Chondrocyte (in vitro differentiated cells): Measurements from ENCODE around the gene HPN. TPM values are rescaled to one million over a fixed set of nuclear protein-coding genes. Genes with fewer than 3 reads are reported as not detected.

Experiments used
- DNase-seq: peaks from one replicate; pipeline ENCODE4 v3.0.0; 2021; ENCODE audit warnings: mixed read lengths, low spot score
- H3K27ac Mint-ChIP-seq: one replicate; pipeline ENCODE4 v1.8.0; 2021; ENCODE audit warnings: mild to moderate bottlenecking, moderate library complexity, mixed read lengths; ENCODE audit not compliant: unreplicated experiment
- H3K27me3 Mint-ChIP-seq: 2 replicates; pipeline ENCODE4 v1.8.0; 2021; ENCODE audit warnings: low read depth, mixed read lengths
- H3K36me3 Mint-ChIP-seq: 2 replicates; pipeline ENCODE4 v1.8.0; 2021; ENCODE audit warnings: low read depth, mixed read lengths
- H3K4me1 Mint-ChIP-seq: 2 replicates; pipeline ENCODE4 v1.8.0; 2021; ENCODE audit warnings: low read depth, mild to moderate bottlenecking, mixed read lengths
- H3K4me3 Mint-ChIP-seq: one replicate; pipeline ENCODE4 v1.8.0; 2021; ENCODE audit warnings: mild to moderate bottlenecking, moderate library complexity, mixed read lengths; ENCODE audit not compliant: unreplicated experiment
- H3K9me3 Mint-ChIP-seq: 2 replicates; pipeline ENCODE4 v1.8.0; 2021; ENCODE audit warnings: low read depth, mixed read lengths
- total RNA-seq: library from RNA; stranded (reverse); gene quantifications from 3 replicates; pipeline ENCODE4 v1.2.1, GENCODE V29; 2021
- TF ChIP-seq, protein P1 (sequence below): fragments of 200-600 bp; sonication (generic); IDR thresholded peaks from 2 replicates; pipeline ENCODE4 v1.5.0; 2021; ENCODE audit warnings: antibody characterized with exemption, mild to moderate bottlenecking, moderate library complexity

HPN gene
- total RNA-seq, 1 donor from 2014 or later = not detected

DNA sequence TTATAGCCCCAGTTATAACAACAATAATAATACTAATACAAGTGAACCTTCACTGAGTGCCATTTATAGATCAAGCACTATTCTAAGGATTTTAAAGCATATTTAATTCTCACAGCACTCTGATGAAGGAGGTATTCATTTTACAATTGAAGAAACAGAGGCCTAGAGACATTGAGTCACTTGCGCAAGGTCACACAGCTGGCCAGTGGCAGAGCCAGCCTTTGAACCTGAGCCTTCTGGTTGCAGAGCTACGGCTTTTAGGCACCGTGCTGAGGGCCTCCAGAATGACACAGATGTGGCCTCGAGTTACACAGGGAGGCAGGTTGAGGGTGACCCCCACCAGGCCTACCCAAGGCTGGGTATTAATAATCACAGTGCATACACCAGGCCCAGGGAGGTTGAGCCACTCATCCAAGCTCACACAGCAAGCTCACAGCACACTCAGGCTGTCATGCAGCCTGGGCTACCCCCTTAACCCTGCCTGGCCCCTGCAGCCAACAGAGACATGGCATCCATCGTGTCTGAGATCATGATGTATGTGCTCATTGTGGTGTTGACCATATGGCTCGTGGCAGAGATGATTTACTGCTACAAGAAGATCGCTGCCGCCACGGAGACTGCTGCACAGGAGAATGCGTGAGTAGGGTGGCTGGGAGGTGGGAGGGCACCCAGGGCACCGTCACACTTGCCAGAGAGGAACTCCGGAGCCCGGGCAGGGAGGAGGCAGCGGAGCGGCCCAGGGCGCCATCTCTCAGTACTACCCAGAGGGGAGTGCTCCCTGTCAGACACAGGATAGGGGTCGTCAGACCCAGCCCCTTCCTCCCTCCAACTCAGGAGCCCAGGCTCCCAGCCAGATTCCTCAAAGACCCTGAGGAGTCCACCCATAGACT lies 2.7 kb upstream of the HPN start:
- Mint-ChIP-seq H3K4me1 (peaks cover 9% of the 10 kb centered on the region), H3K36me3 (peaks cover 1% of the 10 kb centered on the region), H3K27ac (no peak overlapping the region), H3K9me3 (no peaks in the 10 kb centered on the region), H3K4me3 (no peak overlapping the region), H3K27me3 (no peaks in the 10 kb centered on the region)
- no peak for DNase-seq
- TF ChIP-seq, protein P1, sequence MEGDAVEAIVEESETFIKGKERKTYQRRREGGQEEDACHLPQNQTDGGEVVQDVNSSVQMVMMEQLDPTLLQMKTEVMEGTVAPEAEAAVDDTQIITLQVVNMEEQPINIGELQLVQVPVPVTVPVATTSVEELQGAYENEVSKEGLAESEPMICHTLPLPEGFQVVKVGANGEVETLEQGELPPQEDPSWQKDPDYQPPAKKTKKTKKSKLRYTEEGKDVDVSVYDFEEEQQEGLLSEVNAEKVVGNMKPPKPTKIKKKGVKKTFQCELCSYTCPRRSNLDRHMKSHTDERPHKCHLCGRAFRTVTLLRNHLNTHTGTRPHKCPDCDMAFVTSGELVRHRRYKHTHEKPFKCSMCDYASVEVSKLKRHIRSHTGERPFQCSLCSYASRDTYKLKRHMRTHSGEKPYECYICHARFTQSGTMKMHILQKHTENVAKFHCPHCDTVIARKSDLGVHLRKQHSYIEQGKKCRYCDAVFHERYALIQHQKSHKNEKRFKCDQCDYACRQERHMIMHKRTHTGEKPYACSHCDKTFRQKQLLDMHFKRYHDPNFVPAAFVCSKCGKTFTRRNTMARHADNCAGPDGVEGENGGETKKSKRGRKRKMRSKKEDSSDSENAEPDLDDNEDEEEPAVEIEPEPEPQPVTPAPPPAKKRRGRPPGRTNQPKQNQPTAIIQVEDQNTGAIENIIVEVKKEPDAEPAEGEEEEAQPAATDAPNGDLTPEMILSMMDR = no peak

DNA sequence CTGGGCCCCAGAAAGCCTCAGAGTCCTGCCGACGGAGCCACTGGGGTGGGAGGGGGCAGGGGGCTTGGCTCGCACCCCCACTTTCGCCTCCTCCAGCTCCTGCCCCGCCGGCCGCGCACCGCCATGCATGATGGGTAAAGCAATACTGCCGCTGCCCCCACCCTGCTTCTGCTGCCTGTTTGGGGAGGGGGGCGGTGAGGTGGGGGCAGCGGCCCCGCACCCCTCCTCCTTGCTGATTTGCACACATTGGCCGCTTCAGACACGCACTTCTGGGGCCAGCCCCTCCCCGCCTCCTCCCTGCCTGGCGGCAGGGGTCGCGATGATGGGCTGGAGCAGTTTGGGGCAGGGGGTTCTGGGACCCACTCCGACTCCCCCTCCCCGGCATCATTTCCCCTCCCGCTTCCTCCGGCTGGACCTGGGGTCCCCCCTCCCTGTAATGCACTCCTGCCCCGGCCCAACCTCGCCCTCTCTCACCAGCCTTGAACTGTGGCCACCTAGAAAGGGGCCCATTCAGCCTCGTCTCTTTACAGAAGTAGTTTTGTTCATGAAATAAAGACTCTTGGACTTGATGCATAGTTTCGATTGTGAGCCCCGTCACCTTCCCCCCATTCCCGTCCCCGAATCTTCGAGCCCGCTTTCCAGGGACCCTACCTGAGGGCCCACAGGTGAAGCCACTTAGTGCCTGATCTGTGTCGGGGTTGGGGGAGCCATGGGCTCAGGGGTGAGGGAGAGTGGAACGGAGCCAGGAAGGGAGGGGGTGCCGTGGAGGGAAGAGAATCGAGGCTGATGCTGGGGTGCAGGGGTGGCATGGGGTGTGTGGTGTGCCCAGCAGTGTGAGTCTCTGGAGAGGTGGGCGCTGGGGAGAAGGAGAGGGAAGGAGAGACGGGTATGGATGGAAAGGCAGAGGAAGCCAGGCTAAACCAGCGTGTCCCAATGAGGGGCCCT lies 1.4 kb upstream of the HPN start:
- no peaks in the 10 kb centered on the region for H3K9me3 Mint-ChIP-seq
- peaks cover 9% of the 10 kb centered on the region for H3K4me1 Mint-ChIP-seq
- TF ChIP-seq, protein P1 = no peak
- H3K27me3 Mint-ChIP-seq = no peaks in the 10 kb centered on the region
- H3K27ac Mint-ChIP-seq = no peak overlapping the region
- no peaks in the 10 kb centered on the region for H3K36me3 Mint-ChIP-seq
- H3K4me3 Mint-ChIP-seq = no peak overlapping the region
- DNase-seq = no peak

DNA sequence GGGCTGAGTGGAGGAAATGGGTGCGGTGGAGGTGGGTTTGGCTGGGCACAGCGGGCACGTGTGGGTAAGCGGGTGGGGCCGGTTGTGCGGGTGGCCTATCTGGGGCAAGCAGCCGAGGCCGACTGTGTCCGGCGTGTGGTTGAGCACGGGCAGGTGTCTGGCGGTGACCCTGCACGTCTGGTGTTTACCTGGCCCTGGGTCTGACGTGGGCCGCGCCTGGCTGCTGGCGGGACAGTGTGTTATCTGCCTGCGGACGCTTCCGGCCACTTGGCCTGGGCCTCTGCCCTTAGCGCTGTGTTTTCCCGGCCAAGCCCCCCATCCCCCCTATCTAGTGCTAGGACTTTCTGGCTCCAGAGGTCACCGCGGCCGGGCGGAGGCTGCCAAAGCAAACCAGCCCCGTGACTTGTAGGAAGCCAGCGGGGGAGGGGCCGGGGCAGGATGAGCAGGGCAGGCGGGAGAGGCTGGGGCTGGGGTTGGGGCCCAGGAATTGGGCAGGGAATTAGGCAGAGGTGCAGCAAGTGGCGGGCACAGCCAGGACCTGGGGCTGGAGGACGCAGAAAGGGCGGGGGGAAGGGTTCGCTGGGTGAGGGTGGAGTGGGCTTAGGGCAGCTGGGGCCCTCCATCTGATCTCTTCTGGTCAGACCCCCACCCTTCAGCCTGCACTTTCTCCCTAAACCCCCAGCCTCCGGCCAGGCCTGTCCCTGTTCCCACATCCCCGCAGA lies 534 bp upstream of the HPN start:
- peaks cover 9% of the 10 kb centered on the region for H3K4me1 Mint-ChIP-seq

DNA sequence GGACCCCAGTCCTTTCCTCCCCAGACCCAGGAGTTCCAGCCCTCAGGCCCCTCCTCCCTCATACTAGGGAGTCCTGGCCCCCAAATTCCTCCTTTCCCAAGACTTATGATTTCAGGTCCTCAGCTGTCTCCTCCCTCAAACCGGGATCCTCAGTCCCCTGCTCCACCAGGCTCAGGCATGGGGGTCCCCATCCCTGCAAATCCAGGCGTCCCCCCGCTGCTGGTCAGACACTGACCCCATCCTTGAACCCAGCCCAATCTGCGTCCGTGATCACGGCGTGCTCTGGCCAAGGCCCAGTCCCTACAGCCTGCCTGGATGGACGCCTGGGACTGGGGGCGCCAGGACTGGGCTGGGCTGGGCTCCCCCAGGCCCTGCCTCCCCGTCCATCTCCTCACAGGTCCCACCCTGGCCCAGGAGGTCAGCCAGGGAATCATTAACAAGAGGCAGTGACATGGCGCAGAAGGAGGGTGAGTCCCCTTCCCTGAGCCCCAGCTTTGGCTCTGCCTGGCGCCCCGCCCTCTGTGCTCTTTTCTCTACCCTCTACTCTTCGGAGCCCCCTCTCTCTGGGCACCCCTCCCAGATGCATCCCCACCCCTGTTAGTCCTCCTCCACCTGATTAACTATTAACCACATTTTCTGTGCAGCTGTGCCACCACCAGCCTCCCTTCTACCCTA lies 672 bp downstream of the HPN start:
- Mint-ChIP-seq H3K4me3 (no peak overlapping the region), H3K27ac (no peak overlapping the region), H3K36me3 (no peaks in the 10 kb centered on the region), H3K9me3 (no peaks in the 10 kb centered on the region), H3K4me1 (peaks cover 9% of the 10 kb centered on the region), H3K27me3 (peaks cover 1% of the 10 kb centered on the region)
- TF ChIP-seq, protein P1 = no peak
- no peak for DNase-seq

More for the DNA sequence above, 534 bp upstream of the HPN start:
- Mint-ChIP-seq H3K27me3 (no peaks in the 10 kb centered on the region), H3K4me3 (no peak overlapping the region), H3K36me3 (no peaks in the 10 kb centered on the region), H3K27ac (no peak overlapping the region), H3K9me3 (no peaks in the 10 kb centered on the region)
- TF ChIP-seq, protein P1 = no peak
- no peak for DNase-seq
